ENCODE measurements around the gene CATSPER3.

DNA sequence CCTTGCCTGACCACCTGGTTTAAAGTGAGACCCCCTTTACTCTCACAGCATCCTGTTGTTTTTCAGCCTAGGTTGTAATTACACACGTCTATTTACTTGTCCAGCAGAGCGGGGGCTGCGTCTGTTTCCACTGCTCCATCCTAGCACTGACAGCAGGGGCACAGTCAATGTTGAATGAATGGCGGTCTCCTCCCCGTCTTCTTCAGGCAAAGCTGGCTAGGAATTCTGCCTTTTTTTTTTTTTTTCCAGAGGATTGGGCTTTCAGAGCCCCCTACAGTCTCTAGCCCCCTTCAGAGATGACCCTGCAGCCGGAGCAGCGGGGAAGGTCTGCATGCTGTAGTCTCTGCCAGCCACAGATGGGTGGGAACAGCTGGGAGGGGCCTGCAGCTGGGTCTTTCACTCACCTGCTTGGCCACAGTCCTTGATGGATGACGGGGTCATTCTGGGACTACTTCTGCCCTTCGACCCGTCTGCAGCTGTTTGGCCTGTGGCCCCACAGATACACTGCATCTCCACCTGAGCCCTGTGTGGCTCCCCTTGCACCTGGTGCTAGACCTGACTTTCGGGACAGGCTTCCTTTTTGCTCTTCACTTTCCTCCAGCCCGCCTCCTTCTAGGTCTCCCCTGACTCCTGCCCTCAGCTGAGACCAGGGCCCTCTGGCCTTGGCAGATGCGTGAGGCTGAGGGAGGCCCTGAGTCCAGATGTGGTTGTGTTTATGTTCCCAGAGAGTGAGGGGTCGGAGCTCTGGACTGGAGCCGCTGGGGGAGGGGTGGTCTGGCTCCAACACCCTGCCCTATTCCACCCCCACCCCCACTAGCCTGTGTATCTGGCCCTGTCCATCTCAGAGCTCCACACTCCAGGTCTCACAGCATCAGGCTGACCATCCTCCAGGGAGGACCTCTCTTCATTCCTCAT is 58.3 kb downstream of the CATSPER3 start:
- TF ChIP-seq CTCF (IDR thresholded peaks at IDR 0.05; ENCODE audit: low read length): no peak
- TF ChIP-seq EZH2 (optimal IDR thresholded peaks at IDR 0.05; ENCODE audit: low read depth, low read length): no peak
- TF ChIP-seq EZH2phosphoT487 (IDR thresholded peaks at IDR 0.05; ENCODE audit: low read length): no peak

All from MM.1S (cell line).